Right lung (tissue), 5 donors: Measurements from ENCODE around the gene MRPS23. TPM values are rescaled to one million over a fixed set of nuclear protein-coding genes. Genes with fewer than 3 reads are reported as not detected.
"Not testable (repeated sequence)": the region's sequence is repeated elsewhere in the genome, so short reads cannot be mapped to it uniquely, and the experiment has no call there.

ENCODE experiments used
- DNase-seq, 2 donors: peaks; one replicate each; pipeline ENCODE4 v3.0.0-alpha.2; 2013
- polyA plus RNA-seq, 5 donors: library from polyadenylated mRNA; unstranded; fragments of 120-200 nt; gene quantifications; one replicate each; pipeline versions ENCODE4 v1.2.1 to v1.2.3, GENCODE V29; 2013; ENCODE audit warnings: inconsistent platforms in 1 of 5, low replicate concordance in 1 of 5; ENCODE audit not compliant: insufficient read length in 5 of 5, insufficient read depth in 1 of 5

MRPS23 gene
- polyA plus RNA-seq, 5 donors: 40.7 to 47.7 (median 44.7) TPM

- DNase-seq: no peak
Measured at GRCh38 chr17:57866723-57867122, 16.9 kb upstream of the MRPS23 start.

GRCh38 chr17:57866319-57866718 is 16.5 kb upstream of the MRPS23 start:
- DNase-seq: no peak

GRCh38 chr17:57864273-57864672 is 14.4 kb upstream of the MRPS23 start:
- DNase-seq: no peak

GRCh38 chr17:57862694-57863667 is 13.1 kb upstream of the MRPS23 start:
- DNase-seq: no peak

- no peak for DNase-seq
Measured at GRCh38 chr17:57861790-57862693, 12.2 kb upstream of the MRPS23 start.

GRCh38 chr17:57861000-57861789 is 11.4 kb upstream of the MRPS23 start:
- DNase-seq: no peak

- DNase-seq: no peak
Measured at GRCh38 chr17:57860414-57860999, 10.7 kb upstream of the MRPS23 start.

- no peak for DNase-seq
Measured at GRCh38 chr17:57859601-57860413, 10.0 kb upstream of the MRPS23 start.

GRCh38 chr17:57858838-57859237 is 9.0 kb upstream of the MRPS23 start:
- no peak for DNase-seq

GRCh38 chr17:57856792-57857620 is 7.2 kb upstream of the MRPS23 start:
- DNase-seq: no peak

- no peak for DNase-seq
Measured at GRCh38 chr17:57855391-57856035, 5.7 kb upstream of the MRPS23 start.

- no peak for DNase-seq
Measured at GRCh38 chr17:57853695-57854094, 3.9 kb upstream of the MRPS23 start.

GRCh38 chr17:57852955-57853328 is 3.1 kb upstream of the MRPS23 start:
- DNase-seq: no peak

- no peak for DNase-seq
Measured at GRCh38 chr17:57852092-57852954, 2.5 kb upstream of the MRPS23 start.

GRCh38 chr17:57849163-57849873 is 526 bp downstream of the MRPS23 start:
- no peak for DNase-seq

GRCh38 chr17:57846056-57846945 is 3.5 kb downstream of the MRPS23 start:
- not testable (repeated sequence) for DNase-seq
